NCI-H2081 (cell line): ENCODE results near the gene FAM210B.
"Not testable (repeated sequence)": the region's sequence is repeated elsewhere in the genome, so short reads cannot be mapped to it uniquely, and the experiment has no call there.

ENCODE experiments used
- DNase-seq, 2 experiments: peaks; one replicate each; lab custom pipeline; 2025; lab: John Stamatoyannopoulos, UW

Gene FAM210B

GRCh38 chr20:56360908-56361205, 2.1 kb downstream of the FAM210B start:
- no peak for DNase-seq

- DNase-seq, result no peak
These were observed 3.1 kb downstream of the FAM210B start for GRCh38 chr20:56361900-56362299.

- no peak for DNase-seq
These were observed 4.1 kb downstream of the FAM210B start for GRCh38 chr20:56362833-56363413.

GRCh38 chr20:56363491-56363890, 4.7 kb downstream of the FAM210B start:
- no peak for DNase-seq

- no peak for DNase-seq
These were observed 9.8 kb downstream of the FAM210B start for GRCh38 chr20:56368351-56369134.

- DNase-seq, result no peak
These were observed 10.4 kb downstream of the FAM210B start for GRCh38 chr20:56369179-56369578.

GRCh38 chr20:56371977-56372376, 13.2 kb downstream of the FAM210B start:
- no peak for DNase-seq

GRCh38 chr20:56372850-56373249, 14.1 kb downstream of the FAM210B start:
- DNase-seq, result no peak

- DNase-seq, result no peak
These were observed 15.2 kb downstream of the FAM210B start for GRCh38 chr20:56373942-56374341.

GRCh38 chr20:56376331-56376730, 17.6 kb downstream of the FAM210B start:
- no peak for DNase-seq

GRCh38 chr20:56378386-56378785, 19.6 kb downstream of the FAM210B start:
- no peak for DNase-seq

GRCh38 chr20:56380375-56380774, 21.6 kb downstream of the FAM210B start:
- no peak for DNase-seq

- no peak for DNase-seq
These were observed 22.7 kb downstream of the FAM210B start for GRCh38 chr20:56381501-56381900.

GRCh38 chr20:56382696-56383095, 23.9 kb downstream of the FAM210B start:
- no peak for DNase-seq

- no peak for DNase-seq
These were observed 24.6 kb downstream of the FAM210B start for GRCh38 chr20:56383334-56383733.

- no peak for DNase-seq
These were observed 26.4 kb downstream of the FAM210B start for GRCh38 chr20:56385130-56385529.

GRCh38 chr20:56386219-56386618, 27.4 kb downstream of the FAM210B start:
- DNase-seq, result no peak

GRCh38 chr20:56388882-56389281, 30.1 kb downstream of the FAM210B start:
- no peak for DNase-seq

- no peak for DNase-seq
These were observed 31.0 kb downstream of the FAM210B start for GRCh38 chr20:56389807-56390206.

GRCh38 chr20:56390396-56390795, 31.6 kb downstream of the FAM210B start:
- DNase-seq, result not testable (repeated sequence)

GRCh38 chr20:56391037-56391436, 32.3 kb downstream of the FAM210B start:
- DNase-seq, result no peak

GRCh38 chr20:56391596-56392131, 32.9 kb downstream of the FAM210B start:
- no peak for DNase-seq

GRCh38 chr20:56392132-56392880, 33.5 kb downstream of the FAM210B start, which contains the start of the genes AURKA and CSTF1:
AURKA (minus strand) TSS chr20:56392215; CDS start chr20:56388197, 4,018 bp downstream.
CSTF1 (plus strand) TSS chr20:56392645; CDS start chr20:56395553, 2,908 bp downstream.
- DNase-seq, result peak; percentile 97 to 99
